RWPE2 (cell line): ENCODE data around the gene PTPRD.

Experiments
- ATAC-seq: fragments of 200-7000 bp; cut with Tn5 transposase; 3 replicates; pipeline ENCODE4 v1.9.1; 2021; ENCODE audit warnings: low read depth
- DNase-seq: peaks from one replicate; pipeline ENCODE4 v3.0.0-alpha.2; 2020; ENCODE audit warnings: low spot score
- H3K27ac ChIP-seq: fragments of 450-650 bp; 2 replicates; pipeline ENCODE4 v1.5.1; 2017; ENCODE audit warnings: mild to moderate bottlenecking; ENCODE audit not compliant: poor library complexity, severe bottlenecking
- H3K27me3 ChIP-seq: fragments of 250-450 bp; sonication (Bioruptor Pico); 2 replicates; pipeline ENCODE4 v1.5.1; 2021; ENCODE audit warnings: mild to moderate bottlenecking, moderate library complexity; ENCODE audit not compliant: insufficient read depth, poor library complexity, severe bottlenecking
- H3K36me3 ChIP-seq: fragments of 250-450 bp; sonication (Bioruptor Pico); 2 replicates; pipeline ENCODE4 v1.5.1; 2020; ENCODE audit warnings: low read depth, mild to moderate bottlenecking, moderate library complexity
- H3K4me1 ChIP-seq: fragments of 250-450 bp; sonication (Bioruptor Pico); 2 replicates; pipeline ENCODE4 v1.5.1; 2021; ENCODE audit warnings: mild to moderate bottlenecking, moderate library complexity; ENCODE audit not compliant: insufficient read depth, poor library complexity, severe bottlenecking
- H3K4me3 ChIP-seq: fragments of 250-450 bp; sonication (Bioruptor Pico); 2 replicates; pipeline ENCODE4 v1.5.1; 2021; ENCODE audit warnings: mild to moderate bottlenecking, moderate library complexity; ENCODE audit not compliant: severe bottlenecking
- H3K9me3 ChIP-seq: fragments of 250-450 bp; sonication (Bioruptor Pico); 2 replicates; pipeline ENCODE4 v1.5.1; 2021; ENCODE audit warnings: mild to moderate bottlenecking, moderate library complexity; ENCODE audit not compliant: severe bottlenecking
- CTCF ChIP-seq: fragments of 450-650 bp; IDR thresholded peaks from one replicate; pipeline ENCODE4 v1.5.1; 2017; ENCODE audit warnings: mild to moderate bottlenecking, moderate library complexity; ENCODE audit not compliant: poor library complexity, severe bottlenecking

PTPRD gene

GRCh38 chr9:8514760-8515159 lies 2098.0 kb downstream of the PTPRD start:
- Histone ChIP-seq H3K4me3 (no peak overlapping the region), H3K27ac (no peak overlapping the region), H3K36me3 (no peaks in the 10 kb centered on the region), H3K9me3 (no peaks in the 10 kb centered on the region), H3K4me1 (no peaks in the 10 kb centered on the region), H3K27me3 (no peaks in the 10 kb centered on the region)
- no peak for TF ChIP-seq CTCF
- ATAC-seq = no peak
- DNase-seq = no peak

GRCh38 chr9:8508671-8509290 lies 2104.0 kb downstream of the PTPRD start:
- ATAC-seq (no peak), DNase-seq (no peak)
- Histone ChIP-seq H3K4me1 (no peaks in the 10 kb centered on the region), H3K27me3 (no peaks in the 10 kb centered on the region), H3K27ac (no peak overlapping the region), H3K4me3 (no peak overlapping the region), H3K9me3 (no peaks in the 10 kb centered on the region), H3K36me3 (no peaks in the 10 kb centered on the region)
- TF ChIP-seq CTCF = no peak

GRCh38 chr9:8494571-8494970 lies 2118.2 kb downstream of the PTPRD start:
- no peak overlapping the region for H3K27ac ChIP-seq
- ATAC-seq = no peak
- no peaks in the 10 kb centered on the region for H3K27me3 ChIP-seq
- H3K36me3 ChIP-seq = no peaks in the 10 kb centered on the region
- DNase-seq = no peak
- H3K9me3 ChIP-seq = no peaks in the 10 kb centered on the region
- no peak overlapping the region for H3K4me3 ChIP-seq
- no peaks in the 10 kb centered on the region for H3K4me1 ChIP-seq
- no peak for TF ChIP-seq CTCF

- DNase-seq (no peak), ATAC-seq (no peak)
Observed at GRCh38 chr9:8492679-8493078, 2120.1 kb downstream of the PTPRD start.

More at GRCh38 chr9:8492679-8493078, 2120.1 kb downstream of the PTPRD start:
- Histone ChIP-seq H3K9me3 (no peaks in the 10 kb centered on the region), H3K27me3 (no peaks in the 10 kb centered on the region), H3K4me3 (no peak overlapping the region), H3K27ac (no peak overlapping the region), H3K4me1 (no peaks in the 10 kb centered on the region), H3K36me3 (no peaks in the 10 kb centered on the region)
- TF ChIP-seq CTCF = no peak
